Dermis blood vessel endothelial cell (primary cell): ENCODE measurements around the gene C15orf62. TPM values are rescaled to one million over a fixed set of nuclear protein-coding genes. Genes with fewer than 3 reads are reported as not detected.
A peak's percentile ranks its signal among the peaks of the same experiment; 100 is the strongest.

Experiments
- DNase-seq: peaks from one replicate; pipeline ENCODE4 v3.0.0; 2010
- total RNA-seq: library from RNA; depleted of rRNA; stranded (reverse); fragments of >200 nt; gene quantifications from 2 replicates; pipeline ENCODE4 v1.2.3, GENCODE V29; 2014

Gene C15orf62
- total RNA-seq: 1.0 and 2.1 TPM in 2 replicates

GRCh38 chr15:40769274-40770146, at the start of gene C15orf62:
C15orf62 (plus strand) TSS chr15:40769980; CDS start chr15:40770496, 516 bp downstream.
- peak; percentile 77 for DNase-seq

GRCh38 chr15:40721701-40722100, 48.1 kb upstream of the C15orf62 start:
- peak; percentile 80 for DNase-seq

GRCh38 chr15:40722354-40722753, 47.4 kb upstream of the C15orf62 start:
- DNase-seq: no peak

GRCh38 chr15:40722934-40723333, 46.8 kb upstream of the C15orf62 start:
- no peak for DNase-seq

GRCh38 chr15:40723919-40724318, 45.9 kb upstream of the C15orf62 start:
- no peak for DNase-seq

GRCh38 chr15:40731034-40731433, 38.7 kb upstream of the C15orf62 start:
- peak; percentile 75 for DNase-seq

- DNase-seq: no peak
Measured at GRCh38 chr15:40736575-40736974, 33.2 kb upstream of the C15orf62 start.

GRCh38 chr15:40737048-40737447, 32.7 kb upstream of the C15orf62 start:
- DNase-seq: no peak

GRCh38 chr15:40739047-40739446, 30.7 kb upstream of the C15orf62 start:
- no peak for DNase-seq

GRCh38 chr15:40739854-40740253, 29.9 kb upstream of the C15orf62 start:
- DNase-seq: peak; percentile 41

- no peak for DNase-seq
Measured at GRCh38 chr15:40743485-40743901, 26.3 kb upstream of the C15orf62 start.

- DNase-seq: no peak
Measured at GRCh38 chr15:40743921-40744814, 25.6 kb upstream of the C15orf62 start.

GRCh38 chr15:40744815-40745152, 25.0 kb upstream of the C15orf62 start:
- no peak for DNase-seq

GRCh38 chr15:40746916-40747418, 22.8 kb upstream of the C15orf62 start:
- DNase-seq: no peak

- no peak for DNase-seq
Measured at GRCh38 chr15:40747685-40748631, 21.8 kb upstream of the C15orf62 start.

- no peak for DNase-seq
Measured at GRCh38 chr15:40749151-40749630, 20.6 kb upstream of the C15orf62 start.

- DNase-seq: no peak
Measured at GRCh38 chr15:40750885-40751284, 18.9 kb upstream of the C15orf62 start.

- DNase-seq: no peak
Measured at GRCh38 chr15:40751745-40752144, 18.0 kb upstream of the C15orf62 start.

GRCh38 chr15:40754574-40754882, 15.3 kb upstream of the C15orf62 start:
- peak; percentile 54 for DNase-seq

- DNase-seq: peak; percentile 96
Measured at GRCh38 chr15:40754883-40755811, 14.6 kb upstream of the C15orf62 start, which contains the start of gene RMDN3. RMDN3 (minus strand) TSS chr15:40755254; CDS start chr15:40754783, 471 bp downstream.

- DNase-seq: no peak
Measured at GRCh38 chr15:40755812-40756208, 14.0 kb upstream of the C15orf62 start.
